Esophagus (tissue), 2 donors: ENCODE results near the gene CD4. TPM values are rescaled to one million over a fixed set of nuclear protein-coding genes. Genes with fewer than 3 reads are reported as not detected.
"Not testable (repeated sequence)": the region's sequence is repeated elsewhere in the genome, so short reads cannot be mapped to it uniquely, and the experiment has no call there.

Experiments used
- H3K27ac ChIP-seq, 2 donors: one replicate each; pipeline ENCODE4 v1.5.1; 2013; ENCODE audit warnings: low read depth in 2 of 2, mild to moderate bottlenecking in 2 of 2, inconsistent platforms in 1 of 2, low read length in 1 of 2, moderate library complexity in 1 of 2
- H3K27me3 ChIP-seq, 2 donors: one replicate each; pipeline ENCODE4 v1.6.1; 2013; ENCODE audit warnings: low read length in 2 of 2, control low read depth in 1 of 2, mild to moderate bottlenecking in 1 of 2; ENCODE audit not compliant: insufficient read depth in 2 of 2, control insufficient read depth in 1 of 2
- H3K36me3 ChIP-seq, 2 donors: one replicate each; pipeline ENCODE4 v1.6.1; 2013; ENCODE audit warnings: low read length in 1 of 2; ENCODE audit not compliant: control insufficient read depth in 2 of 2, insufficient read depth in 2 of 2
- H3K4me1 ChIP-seq, 2 donors: one replicate each; pipeline ENCODE4 v1.6.1; 2013; ENCODE audit warnings: low read length in 1 of 2; ENCODE audit not compliant: control insufficient read depth in 2 of 2, insufficient read depth in 2 of 2
- H3K4me3 ChIP-seq, 2 donors: one replicate each; pipeline ENCODE4 v1.5.1; 2013; ENCODE audit warnings: low read length in 2 of 2, mild to moderate bottlenecking in 2 of 2, low read depth in 1 of 2, moderate library complexity in 1 of 2
- H3K9me3 ChIP-seq, 2 donors: one replicate each; pipeline ENCODE4 v1.6.1; 2013; ENCODE audit warnings: mild to moderate bottlenecking in 2 of 2, low read depth in 1 of 2, low read length in 1 of 2, moderate library complexity in 1 of 2; ENCODE audit not compliant: control insufficient read depth in 2 of 2, insufficient read depth in 1 of 2
- WGBS, 2 donors: extraction: QIAGEN DNeasy Blood & Tissue Kit; methylation state at CpG; one replicate each; pipeline ENCODE4 v1.1.7; 2013; 5-methylcytosine and 5-hydroxymethylcytosine counted together
- polyA plus RNA-seq, 2 donors: library from polyadenylated mRNA; stranded (reverse); fragments of 200-250 nt; gene quantifications; one replicate each; pipeline ENCODE4 v1.2.3, GENCODE V29; 2013
- donor health status: healthy with polysubstance abuse.
- donor health status: Bipolar disorder and iron deficiency.

CD4 gene
- polyA plus RNA-seq, 2 donors: 1.4 to 2.3 TPM

- Histone ChIP-seq H3K9me3 (no peaks in the 10 kb centered on the region), H3K4me1 (peaks cover 3 to 29% of the 10 kb centered on the region in 2 donors), H3K36me3 (peaks cover 8 to 37% of the 10 kb centered on the region in 2 donors), H3K27me3 (no peaks in the 10 kb centered on the region), H3K27ac (peak overlapping the region; percentile 93 to 95), H3K4me3 (peak overlapping the region; percentile 84 to 96)
- 7 to 10% methylated on average over 22 of the region's 22 CpGs for WGBS, 2 donors
These were observed 79.1 kb downstream of the CD4 start for GRCh38 chr12:6868211-6869048.

GRCh38 chr12:6869049-6870021 lies 80.0 kb downstream of the CD4 start:
- Histone ChIP-seq H3K4me3 (peak overlapping the region; percentile 84 to 96), H3K27ac (peak overlapping the region in 1 of 2 donors; percentile 51), H3K36me3 (peaks cover 8 to 35% of the 10 kb centered on the region in 2 donors), H3K27me3 (no peaks in the 10 kb centered on the region), H3K9me3 (no peaks in the 10 kb centered on the region), H3K4me1 (peaks cover 3 to 33% of the 10 kb centered on the region in 2 donors)
- 24 to 26% methylated on average over 12 of the region's 12 CpGs for WGBS, 2 donors

GRCh38 chr12:6870304-6870703 lies 81.0 kb downstream of the CD4 start:
- peaks cover 5 to 27% of the 10 kb centered on the region in 2 donors for H3K36me3 ChIP-seq
- 43 to 67% methylated on average over 4 of the region's 4 CpGs for WGBS, 2 donors

More at GRCh38 chr12:6870304-6870703, 81.0 kb downstream of the CD4 start:
- H3K4me3 ChIP-seq, H3K9me3 ChIP-seq, H3K27me3 ChIP-seq: not testable (repeated sequence)
- Histone ChIP-seq H3K27ac (peak overlapping the region in 1 of 2 donors; percentile 51), H3K4me1 (peaks cover 3 to 33% of the 10 kb centered on the region in 2 donors)

Other genes with a start within 250 kb of the CD4 start
- gene IFFO1, start 233.5 kb upstream of the CD4 start, polyA plus RNA-seq: 1 to 10 TPM; 5.7 TPM
- gene NOP2, start 221.2 kb upstream of the CD4 start, polyA plus RNA-seq: 10 to 100 TPM; 26.3 to 41.6 TPM
- gene CHD4, start 182.1 kb upstream of the CD4 start, polyA plus RNA-seq: 100 to 1,000 TPM in 1 of 2 donors, 10 to 100 TPM in 1; 79.3 to 116 TPM
- 10 to 100 TPM; 11.6 to 19.3 TPM for gene LPAR5, start 153.6 kb upstream of the CD4 start, polyA plus RNA-seq
- under 1 TPM; 0.32 to 0.84 TPM for gene ACRBP, start 142.1 kb upstream of the CD4 start, polyA plus RNA-seq
- 10 to 100 TPM; 15.2 to 24.7 TPM for gene ING4, start 126.4 kb upstream of the CD4 start, polyA plus RNA-seq
- gene ZNF384, start 100.2 kb upstream of the CD4 start, polyA plus RNA-seq: 10 to 100 TPM; 22.2 to 26.9 TPM
- under 1 TPM; 0.10 to 0.28 TPM for gene PIANP, start 88.7 kb upstream of the CD4 start, polyA plus RNA-seq
- 10 to 100 TPM; 34.7 to 55.4 TPM for gene COPS7A, start 65.5 kb upstream of the CD4 start, polyA plus RNA-seq
- 100 to 1,000 TPM; 117 to 158 TPM for gene MLF2, start 36.4 kb upstream of the CD4 start, polyA plus RNA-seq
- 100 to 1,000 TPM; 249 to 449 TPM for gene PTMS, start 23.2 kb upstream of the CD4 start, polyA plus RNA-seq
- 1 to 10 TPM in 1 of 2 donors, under 1 TPM in 1; 0.88 to 1.1 TPM for gene LAG3, start 17.0 kb upstream of the CD4 start, polyA plus RNA-seq
- 1 to 10 TPM; 2.1 to 2.5 TPM for gene GPR162, start 32.3 kb downstream of the CD4 start, polyA plus RNA-seq
- 1 to 10 TPM; 3.4 to 3.9 TPM for gene P3H3, start 38.9 kb downstream of the CD4 start, polyA plus RNA-seq
- 1 to 10 TPM; 1.1 to 1.3 TPM for gene GNB3, start 51.4 kb downstream of the CD4 start, polyA plus RNA-seq
- 10 to 100 TPM; 14.6 to 19.3 TPM for gene CDCA3, start 61.8 kb downstream of the CD4 start, polyA plus RNA-seq
- 10 to 100 TPM; 21.4 to 40.7 TPM for gene USP5, start 62.6 kb downstream of the CD4 start, polyA plus RNA-seq
- gene TPI1, start 78.0 kb downstream of the CD4 start, polyA plus RNA-seq: 100 to 1,000 TPM; 404 to 939 TPM
- gene SPSB2, start 83.8 kb downstream of the CD4 start, polyA plus RNA-seq: 1 to 10 TPM; 5.7 to 7.0 TPM
- 1 to 10 TPM; 3.3 to 3.6 TPM for gene LRRC23, start 115.3 kb downstream of the CD4 start, polyA plus RNA-seq
- gene ENO2, start 125.1 kb downstream of the CD4 start, polyA plus RNA-seq: 1 to 10 TPM; 6.7 to 9.0 TPM
- 10 to 100 TPM; 34.9 to 63.5 TPM for gene ATN1, start 138.4 kb downstream of the CD4 start, polyA plus RNA-seq
- gene RNU7-1, start 154.3 kb downstream of the CD4 start, polyA plus RNA-seq: not detected
- 100 to 1,000 TPM; 108 to 253 TPM for gene C12orf57, start 154.5 kb downstream of the CD4 start, polyA plus RNA-seq
- 10 to 100 TPM; 19.1 to 38.3 TPM for gene PTPN6, start 161.8 kb downstream of the CD4 start, polyA plus RNA-seq
- 100 to 1,000 TPM in 1 of 2 donors, 10 to 100 TPM in 1; 68.5 to 161 TPM for gene PHB2, start 181.1 kb downstream of the CD4 start, polyA plus RNA-seq
- 10 to 100 TPM; 13.5 to 29.5 TPM for gene EMG1, start 181.4 kb downstream of the CD4 start, polyA plus RNA-seq
- gene LPCAT3, start 228.9 kb downstream of the CD4 start, polyA plus RNA-seq: 10 to 100 TPM; 15.7 to 27.0 TPM